Femur (tissue), 1 donor: ENCODE data around the gene TERT.
A peak's percentile ranks its signal among the peaks of the same experiment; 100 is the strongest.

Experiments used
- DNase-seq: peaks from one replicate; pipeline ENCODE4 v3.0.0-alpha.2; 2017

TERT gene

GRCh38 chr5:1317921-1318565 is 23.2 kb upstream of the TERT start:
- peak; percentile 6 for DNase-seq

- DNase-seq, result peak; percentile 23
Measured at GRCh38 chr5:1316588-1317340, 21.9 kb upstream of the TERT start.

DNA sequence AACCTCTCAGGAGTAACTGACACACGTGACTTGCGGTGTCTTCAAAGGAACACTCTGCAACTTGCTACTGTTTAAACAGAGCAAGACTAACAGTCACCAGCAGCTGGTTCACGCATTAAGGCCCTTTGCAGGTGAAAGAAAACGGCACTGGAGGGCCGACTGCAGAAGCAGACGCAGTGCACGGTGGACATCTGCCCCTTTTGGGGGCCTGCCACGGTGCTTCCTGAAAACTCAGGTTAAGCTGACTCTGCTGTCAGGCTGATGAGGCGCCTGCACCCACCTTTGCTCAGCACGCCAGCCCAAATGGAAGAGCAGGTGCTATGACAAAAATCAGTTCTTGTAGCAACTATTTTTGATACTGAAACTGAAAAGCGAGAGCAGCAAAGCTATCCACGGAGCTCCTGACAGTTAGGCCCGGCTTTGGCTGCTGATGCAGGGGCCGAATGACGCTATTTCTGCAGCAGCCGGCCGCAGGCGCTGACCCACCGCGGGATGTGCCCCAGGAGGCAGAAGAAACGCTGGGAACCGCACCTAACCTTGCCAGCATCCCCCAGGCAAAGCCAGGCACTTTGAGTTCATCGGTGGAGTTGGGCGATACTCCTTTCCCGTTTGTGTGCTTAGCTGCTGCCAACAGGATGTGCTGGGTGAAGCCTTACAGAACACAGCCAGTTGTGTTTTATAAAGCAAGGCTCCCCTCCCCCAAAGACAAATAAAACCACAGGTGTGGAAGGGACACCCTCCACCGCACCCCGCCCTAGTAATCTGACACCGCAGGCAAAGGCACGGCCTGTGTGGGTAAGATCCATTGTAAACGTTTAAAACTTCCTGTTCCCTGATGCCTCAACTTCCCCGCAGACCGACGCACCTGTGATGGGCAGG is 21.1 kb upstream of the TERT start:
- DNase-seq, result peak; percentile 38

- no peak for DNase-seq
Measured at GRCh38 chr5:1315018-1315708, 20.3 kb upstream of the TERT start.

DNA sequence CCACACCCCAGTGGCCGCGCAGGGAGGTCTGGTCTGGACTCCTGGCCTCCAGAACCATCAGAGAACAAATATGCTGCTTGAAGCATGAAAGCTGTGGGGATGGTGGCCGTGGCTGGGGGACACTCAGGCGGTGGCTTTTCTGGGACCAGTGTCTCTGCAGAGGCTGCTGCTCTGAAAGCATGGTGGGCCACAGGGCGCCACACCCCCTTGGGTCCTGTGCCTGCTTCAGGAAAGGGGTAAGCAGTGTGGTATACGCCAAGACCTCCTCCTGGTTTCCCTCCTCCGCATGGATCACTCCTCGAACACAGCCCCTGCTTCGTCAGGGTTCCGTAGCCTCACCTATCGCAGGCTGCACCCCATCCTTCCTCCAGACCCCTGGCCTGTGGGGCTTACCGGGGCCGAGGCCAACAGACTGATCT is 19.7 kb upstream of the TERT start:
- no peak for DNase-seq

GRCh38 chr5:1312993-1313833 is 18.3 kb upstream of the TERT start:
- DNase-seq, result no peak

- DNase-seq, result no peak
Measured at GRCh38 chr5:1312206-1312605, 17.3 kb upstream of the TERT start.

DNA sequence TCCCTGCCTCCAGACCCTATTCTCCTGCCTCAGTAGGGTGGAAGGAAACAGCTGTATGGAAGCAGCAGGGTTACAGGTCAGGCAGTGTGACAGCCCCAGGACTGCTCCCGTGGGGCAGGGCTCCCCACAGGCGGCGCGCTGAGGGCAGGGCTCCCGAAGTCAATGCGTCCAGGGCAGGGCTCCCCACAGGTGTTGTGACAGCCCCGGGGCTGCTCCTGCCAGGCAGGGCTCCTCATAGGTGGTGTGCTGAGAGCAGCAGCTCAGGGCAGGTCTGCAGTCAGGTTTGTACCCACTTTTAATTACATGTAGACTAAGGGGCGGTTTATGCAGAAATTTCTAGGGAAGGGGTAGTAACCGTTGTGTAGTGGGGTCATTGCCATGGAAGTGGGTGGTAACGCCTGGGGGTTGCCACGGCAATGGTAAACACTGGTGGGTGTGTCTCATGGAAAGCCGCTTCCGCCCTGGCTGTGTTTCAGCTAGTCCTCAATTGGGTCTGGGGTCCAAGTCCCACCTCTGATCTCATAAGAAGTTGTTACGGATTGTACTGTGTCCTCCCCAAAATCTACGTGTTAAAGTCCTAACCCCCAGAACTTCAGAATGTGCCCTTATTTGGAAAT is 16.7 kb upstream of the TERT start:
- DNase-seq, result no peak

DNA sequence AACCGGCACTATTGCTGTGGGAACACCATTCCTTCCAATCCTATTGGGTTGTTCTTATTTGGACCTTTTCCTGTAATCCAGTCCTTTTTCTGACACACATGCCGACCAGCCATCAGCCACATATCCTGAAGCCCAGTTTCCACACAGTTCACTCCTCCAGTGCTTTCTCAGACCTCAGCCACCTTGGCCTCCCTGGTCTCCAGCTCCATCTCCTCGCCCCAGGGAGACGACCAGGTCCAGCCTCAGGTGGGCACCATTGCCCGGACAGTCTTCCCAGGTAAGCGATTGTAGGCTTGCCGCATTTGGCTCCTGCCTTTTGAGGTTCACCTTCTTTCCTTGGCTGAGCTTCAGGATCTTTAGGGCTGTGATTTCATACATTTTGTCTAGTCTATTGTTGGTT is 15.2 kb upstream of the TERT start:
- DNase-seq, result no peak

- DNase-seq, result no peak
Measured at GRCh38 chr5:1304033-1304432, 9.2 kb upstream of the TERT start.

DNA sequence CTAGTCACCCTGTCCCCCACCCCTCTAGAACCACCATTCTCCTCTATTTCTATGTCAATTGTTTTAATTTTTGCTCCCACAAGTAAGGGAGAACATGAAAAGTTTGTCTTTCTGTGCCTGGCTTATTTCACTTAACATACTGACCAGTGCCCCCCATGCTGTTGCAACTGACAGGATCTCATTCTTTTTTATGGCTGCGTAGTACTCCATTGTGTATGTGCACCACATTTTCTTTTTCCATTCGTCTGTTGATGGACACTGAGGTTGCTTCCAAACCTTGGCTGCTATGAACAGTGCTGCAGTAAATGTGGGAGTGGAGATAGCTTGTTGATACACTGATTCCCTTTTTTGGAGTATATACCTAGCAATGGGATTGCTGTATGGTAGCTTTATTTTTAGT is 7.4 kb upstream of the TERT start:
- no peak for DNase-seq

- no peak for DNase-seq
Measured at GRCh38 chr5:1300581-1301083, 5.8 kb upstream of the TERT start.

DNA sequence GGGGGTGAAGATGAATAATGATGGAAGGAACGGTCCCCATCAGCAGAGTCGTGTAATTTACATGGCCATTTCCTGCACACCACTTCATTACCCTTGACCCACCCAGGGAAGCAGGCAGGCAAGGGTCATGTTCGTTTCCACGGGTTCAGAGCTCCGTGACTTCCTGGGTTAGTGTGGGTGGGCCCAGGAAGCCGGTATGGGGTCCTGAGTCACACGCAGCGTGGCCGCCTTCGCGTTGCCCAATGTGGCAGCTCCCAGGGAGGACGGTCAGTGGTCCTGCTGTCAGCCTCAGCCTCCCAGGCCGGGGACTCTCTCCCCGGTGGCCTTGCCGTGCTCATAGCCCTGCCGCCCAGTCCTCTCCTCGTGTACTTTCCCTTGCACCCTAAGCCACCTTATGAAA is 5.1 kb upstream of the TERT start:
- DNase-seq, result no peak

DNA sequence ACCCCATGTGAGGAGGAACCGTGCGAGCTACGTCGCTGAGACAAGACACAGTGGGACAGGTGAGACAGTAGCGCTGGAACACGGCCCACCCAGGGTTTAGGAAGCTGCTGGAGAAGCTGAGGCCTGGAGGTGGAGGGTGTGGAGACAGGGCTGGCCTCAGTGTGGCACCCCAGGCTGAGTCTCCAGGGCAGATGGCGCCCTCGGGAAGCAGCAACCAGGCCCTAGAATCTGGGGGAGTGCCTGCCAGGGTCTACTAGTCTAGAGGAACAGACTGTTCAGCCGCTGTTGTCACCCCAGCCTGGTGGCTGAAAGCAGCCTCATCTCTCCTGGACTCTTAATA is 4.6 kb upstream of the TERT start:
- no peak for DNase-seq

DNA sequence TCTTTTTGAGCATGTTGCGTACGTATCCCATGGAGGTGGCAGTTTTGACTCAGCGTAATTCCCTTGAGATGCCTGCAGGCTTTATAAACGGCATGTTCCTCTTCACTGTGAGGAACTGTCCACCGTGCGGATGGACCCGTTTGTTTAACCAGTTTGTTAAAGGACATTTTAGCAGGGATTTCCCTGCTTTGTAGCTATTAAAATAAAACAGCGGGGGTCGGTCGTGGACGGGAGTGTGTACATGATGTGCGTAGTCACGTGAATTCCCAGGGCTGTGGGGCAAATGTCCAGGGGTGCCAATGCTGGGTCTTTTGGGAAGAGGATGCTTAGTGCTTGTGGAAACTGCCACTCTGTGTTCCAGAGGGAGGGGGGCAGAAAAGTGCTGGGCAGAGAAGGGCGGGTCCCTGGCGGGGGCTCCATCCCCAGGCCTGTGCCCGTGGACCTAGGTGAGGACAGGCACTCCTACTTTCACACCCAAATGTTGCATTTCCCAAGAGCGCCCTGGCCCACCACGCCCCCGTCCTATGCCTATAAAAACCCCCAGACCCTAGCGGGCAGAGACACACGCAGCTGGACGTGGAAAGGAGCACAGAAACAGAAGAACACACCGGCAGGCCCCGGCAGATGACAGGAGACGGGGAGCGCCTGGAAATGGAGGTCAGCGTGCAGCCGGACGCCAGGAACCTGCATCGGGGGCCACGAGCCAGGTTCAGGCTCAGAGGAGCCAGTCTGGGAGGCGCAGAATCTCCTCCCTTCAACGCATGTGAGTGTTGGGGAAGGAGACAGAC is 4.0 kb upstream of the TERT start:
- peak; percentile 10 for DNase-seq

DNA sequence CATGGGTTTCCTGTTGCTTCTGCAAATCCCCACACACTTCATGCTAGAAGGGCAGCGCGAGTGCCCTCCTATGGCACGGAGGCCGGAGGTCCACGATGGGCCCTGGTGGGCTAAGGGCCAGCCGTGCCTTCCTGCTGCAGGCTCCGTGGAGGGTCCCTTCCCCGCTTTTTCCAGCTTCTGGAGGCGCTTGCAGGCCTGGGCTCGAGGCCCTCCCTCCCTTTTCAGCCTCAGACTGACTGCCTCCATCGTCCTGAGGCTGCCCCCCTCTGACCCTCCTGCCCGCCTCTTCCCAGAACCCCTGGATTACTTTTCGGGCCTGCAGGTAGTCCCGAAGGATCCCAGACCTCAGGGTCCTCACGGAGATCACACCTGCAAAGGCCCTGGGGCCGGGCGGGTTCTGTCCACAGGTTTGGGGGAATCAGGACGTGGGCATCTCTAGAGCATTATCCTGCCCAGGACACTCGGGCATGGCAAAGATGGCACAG is 3.2 kb upstream of the TERT start:
- DNase-seq, result no peak

DNA sequence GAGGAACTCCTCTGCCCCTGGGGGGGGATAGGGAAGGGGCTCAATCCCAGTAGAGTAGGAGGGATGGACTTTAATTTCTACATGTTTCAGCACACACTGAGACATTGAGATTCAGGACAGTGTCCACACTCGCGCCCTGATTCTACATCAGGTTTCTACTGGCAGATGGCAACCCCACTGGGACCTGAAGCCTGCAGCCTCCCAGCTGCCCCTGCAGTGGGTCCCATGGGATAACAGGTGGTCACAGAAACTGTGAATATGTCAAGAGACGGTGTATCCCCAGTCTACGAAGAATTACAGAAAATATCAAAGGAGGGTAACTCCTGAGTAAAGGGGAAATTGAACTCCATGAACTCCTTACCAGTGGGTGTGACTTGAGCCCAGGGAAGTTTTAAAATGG is 2.4 kb upstream of the TERT start:
- DNase-seq, result no peak

- DNase-seq, result peak; percentile 12
Measured at GRCh38 chr5:1295650-1296037, 776 bp upstream of the TERT start.

- DNase-seq, result peak; percentile 7
Measured at GRCh38 chr5:1294206-1294834, 548 bp downstream of the TERT start.
